HepG2 (cell line): ENCODE data around the gene DPY19L3. TPM values are rescaled to one million over a fixed set of nuclear protein-coding genes. Genes with fewer than 3 reads are reported as not detected.
A peak's percentile ranks its signal among the peaks of the same experiment; 100 is the strongest.

Experiments
- HMG20A ChIP-seq: IDR thresholded peaks from 2 replicates; pipeline ENCODE4 v1.6.1; 2016; ENCODE audit warnings: borderline replicate concordance
- KDM2A ChIP-seq: sonication (generic); formaldehyde crosslinking; IDR thresholded peaks from 2 replicates; pipeline ENCODE4 v1.4.0; 2020; ENCODE audit warnings: low read depth, missing genetic modification reagents, borderline replicate concordance
- MTA1 ChIP-seq: sonication (generic); formaldehyde crosslinking; IDR thresholded peaks from 2 replicates; pipeline ENCODE4 v1.4.0; 2020; ENCODE audit warnings: missing genetic modification reagents, mild to moderate bottlenecking, borderline replicate concordance
- MTA3 ChIP-seq: sonication (generic); formaldehyde crosslinking; IDR thresholded peaks from 2 replicates; pipeline ENCODE4 v1.4.0; 2020; ENCODE audit warnings: missing genetic modification reagents
- NCOA2 ChIP-seq: sonication (generic); formaldehyde crosslinking; IDR thresholded peaks from 2 replicates; pipeline ENCODE4 v1.8.0; 2022; ENCODE audit warnings: inconsistent platforms
- PLSCR1 ChIP-seq: sonication (generic); formaldehyde crosslinking; IDR thresholded peaks from 2 replicates; pipeline ENCODE4 v1.5.0; 2020; ENCODE audit warnings: missing genetic modification reagents, mild to moderate bottlenecking, borderline replicate concordance
- POGK ChIP-seq: sonication (generic); formaldehyde crosslinking; conservative IDR thresholded peaks from 2 replicates; pipeline ENCODE4 v1.8.0; 2022; ENCODE audit warnings: mild to moderate bottlenecking, moderate library complexity, missing genetic modification reagents
- SOX13 ChIP-seq, 3 experiments: fragments of 450-650 bp in 1 of 3; sonication (generic) in 1 of 3; formaldehyde crosslinking in 1 of 3; IDR thresholded peaks in 2 of 3; conservative IDR thresholded peaks in 1 of 3; 2 replicates each; pipeline versions ENCODE4 v1.5.0 to v1.6.1; 2016 to 2020; ENCODE audit warnings: antibody characterized with exemption in 1 of 3, mild to moderate bottlenecking in 1 of 3, missing compliant biosample characterization in 1 of 3, missing genetic modification reagents in 1 of 3, moderate library complexity in 1 of 3
- SRSF4 ChIP-seq: fragments of 200-400 bp; formaldehyde crosslinking; IDR thresholded peaks from one replicate; pipeline ENCODE4 v1.6.1; 2018; ENCODE audit warnings: mild to moderate bottlenecking, low read depth, low read length, moderate library complexity; ENCODE audit not compliant: poor library complexity, severe bottlenecking
- YEATS4 ChIP-seq: sonication (generic); formaldehyde crosslinking; IDR thresholded peaks from 2 replicates; pipeline ENCODE4 v1.4.0; 2020; ENCODE audit warnings: missing genetic modification reagents, borderline replicate concordance
- ZMAT5 ChIP-seq: sonication (generic); formaldehyde crosslinking; IDR thresholded peaks from 2 replicates; pipeline ENCODE4 v1.5.0; 2020; ENCODE audit warnings: mild to moderate bottlenecking, low read depth, missing genetic modification reagents, borderline replicate concordance
- ZNF280D ChIP-seq: sonication (generic); formaldehyde crosslinking; IDR thresholded peaks from 2 replicates; pipeline ENCODE4 v1.5.1; 2020; ENCODE audit warnings: mild to moderate bottlenecking, missing genetic modification reagents
- ZNF850 ChIP-seq: sonication (generic); formaldehyde crosslinking; conservative IDR thresholded peaks from 2 replicates; pipeline ENCODE4 v1.9.0; 2021; ENCODE audit warnings: mild to moderate bottlenecking, missing genetic modification reagents
- polyA plus RNA-seq, 8 experiments: library from polyadenylated mRNA; depleted of rRNA in 3 of 8; stranded (reverse) in 7 of 8; unstranded in 1 of 8; fragments of >200 nt; fragmentation: Illumina TruSeq in 4 of 8; extraction: Trizol in 4 of 8; gene quantifications; 2 replicates each; pipeline versions ENCODE4 v1.2.1 to v1.2.3, GENCODE V29; 2011 to 2016; ENCODE audit warnings: low read depth in 4 of 8, missing spikeins in 1 of 8, mixed read lengths in 1 of 8; ENCODE audit not compliant: insufficient read depth in 1 of 8
- total RNA-seq, 5 experiments: library from RNA; depleted of rRNA; stranded (reverse); fragments of >200 nt; fragmentation: Illumina TruSeq; extraction: Trizol; gene quantifications; 2 replicates each; pipeline ENCODE4 v1.2.3, GENCODE V29; 2016; ENCODE audit warnings: low read depth in 1 of 5
- TF ChIP-seq, protein P1 (sequence below): sonication (generic); formaldehyde crosslinking; IDR thresholded peaks from 2 replicates; pipeline ENCODE4 v1.9.0; 2021; ENCODE audit warnings: mild to moderate bottlenecking, missing genetic modification reagents

DPY19L3 gene
- total and polyA plus RNA-seq, 2 of the 13 experiments (the other 11 are each of a cell fraction or from before 2014, with no cell fraction given) = 21.6 to 25.2 TPM

DNA sequence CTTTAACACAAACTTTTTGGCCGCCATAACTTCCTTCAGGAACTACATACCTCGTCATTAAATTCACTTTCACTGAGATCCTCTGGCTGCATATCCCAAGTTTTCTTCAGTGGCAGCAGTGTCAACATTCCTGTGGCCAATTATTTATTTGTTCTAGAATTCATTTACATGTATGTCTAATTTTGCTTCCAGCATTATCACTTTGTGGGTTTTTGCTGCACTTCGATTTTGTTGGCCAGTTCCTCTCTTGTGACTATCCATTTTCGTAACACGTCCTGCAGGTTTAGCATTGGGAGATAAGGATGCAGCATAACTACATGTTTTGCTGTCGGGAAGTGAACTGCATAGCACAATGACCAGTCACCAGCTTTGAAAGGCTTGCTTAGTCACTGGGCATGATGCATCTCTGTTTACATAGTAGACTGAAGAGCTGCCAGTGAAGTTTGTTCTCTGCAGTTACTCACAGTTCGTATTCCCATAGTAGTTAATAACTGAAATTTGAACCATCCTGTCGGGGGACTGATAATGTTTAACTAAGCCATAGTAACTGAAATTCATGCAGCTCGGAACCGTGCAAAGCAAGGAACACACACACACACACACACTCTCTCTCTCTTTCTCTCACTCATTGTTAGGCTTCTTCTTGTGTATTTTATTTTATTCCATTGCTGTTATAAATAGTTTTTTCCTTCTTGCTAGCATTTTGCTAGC is 31.8 kb upstream of the DPY19L3 start (continued):
- TF ChIP-seq KDM2A (CRISPR knock-in tag) = 0 out of 2 replicates have a peak, but pooled peaks have one; percentile 25
- no peak for TF ChIP-seq MTA3
- TF ChIP-seq ZNF850 = no peak
- 0 out of 2 replicates have a peak, but pooled peaks have one; percentile 32 for TF ChIP-seq ZNF280D (CRISPR knock-in tag)
- TF ChIP-seq HMG20A (CRISPR knock-in tag) = peak; percentile 86; the same call in 1 of the 2 replicates
- TF ChIP-seq, protein P1, sequence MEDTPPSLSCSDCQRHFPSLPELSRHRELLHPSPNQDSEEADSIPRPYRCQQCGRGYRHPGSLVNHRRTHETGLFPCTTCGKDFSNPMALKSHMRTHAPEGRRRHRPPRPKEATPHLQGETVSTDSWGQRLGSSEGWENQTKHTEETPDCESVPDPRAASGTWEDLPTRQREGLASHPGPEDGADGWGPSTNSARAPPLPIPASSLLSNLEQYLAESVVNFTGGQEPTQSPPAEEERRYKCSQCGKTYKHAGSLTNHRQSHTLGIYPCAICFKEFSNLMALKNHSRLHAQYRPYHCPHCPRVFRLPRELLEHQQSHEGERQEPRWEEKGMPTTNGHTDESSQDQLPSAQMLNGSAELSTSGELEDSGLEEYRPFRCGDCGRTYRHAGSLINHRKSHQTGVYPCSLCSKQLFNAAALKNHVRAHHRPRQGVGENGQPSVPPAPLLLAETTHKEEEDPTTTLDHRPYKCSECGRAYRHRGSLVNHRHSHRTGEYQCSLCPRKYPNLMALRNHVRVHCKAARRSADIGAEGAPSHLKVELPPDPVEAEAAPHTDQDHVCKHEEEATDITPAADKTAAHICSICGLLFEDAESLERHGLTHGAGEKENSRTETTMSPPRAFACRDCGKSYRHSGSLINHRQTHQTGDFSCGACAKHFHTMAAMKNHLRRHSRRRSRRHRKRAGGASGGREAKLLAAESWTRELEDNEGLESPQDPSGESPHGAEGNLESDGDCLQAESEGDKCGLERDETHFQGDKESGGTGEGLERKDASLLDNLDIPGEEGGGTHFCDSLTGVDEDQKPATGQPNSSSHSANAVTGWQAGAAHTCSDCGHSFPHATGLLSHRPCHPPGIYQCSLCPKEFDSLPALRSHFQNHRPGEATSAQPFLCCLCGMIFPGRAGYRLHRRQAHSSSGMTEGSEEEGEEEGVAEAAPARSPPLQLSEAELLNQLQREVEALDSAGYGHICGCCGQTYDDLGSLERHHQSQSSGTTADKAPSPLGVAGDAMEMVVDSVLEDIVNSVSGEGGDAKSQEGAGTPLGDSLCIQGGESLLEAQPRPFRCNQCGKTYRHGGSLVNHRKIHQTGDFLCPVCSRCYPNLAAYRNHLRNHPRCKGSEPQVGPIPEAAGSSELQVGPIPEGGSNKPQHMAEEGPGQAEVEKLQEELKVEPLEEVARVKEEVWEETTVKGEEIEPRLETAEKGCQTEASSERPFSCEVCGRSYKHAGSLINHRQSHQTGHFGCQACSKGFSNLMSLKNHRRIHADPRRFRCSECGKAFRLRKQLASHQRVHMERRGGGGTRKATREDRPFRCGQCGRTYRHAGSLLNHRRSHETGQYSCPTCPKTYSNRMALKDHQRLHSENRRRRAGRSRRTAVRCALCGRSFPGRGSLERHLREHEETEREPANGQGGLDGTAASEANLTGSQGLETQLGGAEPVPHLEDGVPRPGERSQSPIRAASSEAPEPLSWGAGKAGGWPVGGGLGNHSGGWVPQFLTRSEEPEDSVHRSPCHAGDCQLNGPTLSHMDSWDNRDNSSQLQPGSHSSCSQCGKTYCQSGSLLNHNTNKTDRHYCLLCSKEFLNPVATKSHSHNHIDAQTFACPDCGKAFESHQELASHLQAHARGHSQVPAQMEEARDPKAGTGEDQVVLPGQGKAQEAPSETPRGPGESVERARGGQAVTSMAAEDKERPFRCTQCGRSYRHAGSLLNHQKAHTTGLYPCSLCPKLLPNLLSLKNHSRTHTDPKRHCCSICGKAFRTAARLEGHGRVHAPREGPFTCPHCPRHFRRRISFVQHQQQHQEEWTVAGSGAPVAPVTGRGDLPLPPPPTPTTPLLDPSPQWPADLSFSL = peak; percentile 92
- no peak for TF ChIP-seq MTA1
- TF ChIP-seq SRSF4 = no peak
- TF ChIP-seq POGK (CRISPR knock-in tag) = peak; percentile 32; the same call in 1 of the 2 replicates
- no peak; the same call in 1 of the 2 replicates for TF ChIP-seq YEATS4 (CRISPR knock-in tag)
- no peak for TF ChIP-seq ZMAT5
- TF ChIP-seq PLSCR1 (CRISPR knock-in tag) = no peak
- TF ChIP-seq SOX13 (IDR thresholded peaks at IDR 0.05) = peak; percentile 72
- TF ChIP-seq SOX13 (CRISPR knock-in tag; conservative IDR thresholded peaks at IDR 0.05 in 1 of 2, IDR thresholded peaks at IDR 0.05 in 1 of 2) = peak in 1 of 2 experiments; percentile 90; a peak in 2 of 4 replicates
- TF ChIP-seq NCOA2 (CRISPR knock-in tag) = peak; percentile 87
